ENCODE results near the gene ACTN2. TPM values are rescaled to one million over a fixed set of nuclear protein-coding genes. Genes with fewer than 3 reads are reported as not detected.
A peak's percentile ranks its signal among the peaks of the same experiment; 100 is the strongest.

The ACTN2 gene
- total and polyA plus RNA-seq, 4 donors = 0.81 to 6.6 (median 3.0) TPM

DNA sequence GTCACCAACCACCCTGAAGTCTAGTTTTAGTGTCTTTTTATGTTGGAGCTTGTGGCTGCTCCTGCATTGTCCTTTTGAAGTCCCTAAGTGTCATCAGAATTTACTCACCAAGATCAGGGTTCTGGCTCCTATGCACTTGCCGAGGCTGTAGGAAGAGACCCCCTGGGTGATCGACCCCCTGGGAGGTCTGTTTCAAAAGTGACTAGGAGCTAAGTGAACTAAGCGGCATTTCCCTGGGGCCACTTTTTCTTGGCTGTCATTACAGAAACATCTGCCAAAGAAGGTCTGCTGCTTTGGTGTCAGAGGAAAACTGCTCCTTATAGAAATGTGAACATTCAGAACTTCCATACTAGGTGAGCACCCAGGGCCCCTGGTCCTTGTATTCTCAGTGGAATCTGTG lies 39.4 kb downstream of the ACTN2 start:
- no peak overlapping the region for H3K4me3 ChIP-seq
- H3K9ac ChIP-seq (ENCODE audit: insufficient read depth in 1 of 2, low read length in 2 of 2) = no peak overlapping the region
- peaks cover 0 to 3% (median 0%) of the 10 kb centered on the region in 5 donors for H3K4me1 ChIP-seq (ENCODE audit: control insufficient read depth in 5 of 5, insufficient read depth in 5 of 5, low read length in 5 of 5)
- no peaks in the 10 kb centered on the region for H3K27me3 ChIP-seq (ENCODE audit: control insufficient read depth in 3 of 3, insufficient read depth in 3 of 3, low read length in 2 of 3)
- ATAC-seq (ENCODE audit: insufficient read depth, low FRiP score) (no peak), DNase-seq (peak; percentile 25 to 54 (median 38))
- TF ChIP-seq, protein P1, sequence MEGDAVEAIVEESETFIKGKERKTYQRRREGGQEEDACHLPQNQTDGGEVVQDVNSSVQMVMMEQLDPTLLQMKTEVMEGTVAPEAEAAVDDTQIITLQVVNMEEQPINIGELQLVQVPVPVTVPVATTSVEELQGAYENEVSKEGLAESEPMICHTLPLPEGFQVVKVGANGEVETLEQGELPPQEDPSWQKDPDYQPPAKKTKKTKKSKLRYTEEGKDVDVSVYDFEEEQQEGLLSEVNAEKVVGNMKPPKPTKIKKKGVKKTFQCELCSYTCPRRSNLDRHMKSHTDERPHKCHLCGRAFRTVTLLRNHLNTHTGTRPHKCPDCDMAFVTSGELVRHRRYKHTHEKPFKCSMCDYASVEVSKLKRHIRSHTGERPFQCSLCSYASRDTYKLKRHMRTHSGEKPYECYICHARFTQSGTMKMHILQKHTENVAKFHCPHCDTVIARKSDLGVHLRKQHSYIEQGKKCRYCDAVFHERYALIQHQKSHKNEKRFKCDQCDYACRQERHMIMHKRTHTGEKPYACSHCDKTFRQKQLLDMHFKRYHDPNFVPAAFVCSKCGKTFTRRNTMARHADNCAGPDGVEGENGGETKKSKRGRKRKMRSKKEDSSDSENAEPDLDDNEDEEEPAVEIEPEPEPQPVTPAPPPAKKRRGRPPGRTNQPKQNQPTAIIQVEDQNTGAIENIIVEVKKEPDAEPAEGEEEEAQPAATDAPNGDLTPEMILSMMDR (IDR thresholded peaks at IDR 0.05; ENCODE audit: control extremely low read depth, extremely low read depth) = no peak
- no peak overlapping the region for H3K27ac ChIP-seq (ENCODE audit: low read depth in 1 of 2, low read length in 1 of 2)
- WGBS, 2 donors = 60 to 70% methylated on average over 3 of the region's 3 CpGs
- peaks cover 0 to 7% (median 0%) of the 10 kb centered on the region in 4 donors for H3K36me3 ChIP-seq (ENCODE audit: control insufficient read depth in 4 of 4, insufficient read depth in 4 of 4, low read length in 4 of 4)
- H3K9me3 ChIP-seq (ENCODE audit: control insufficient read depth in 4 of 4, insufficient read depth in 3 of 4, low read length in 3 of 4) = peaks cover 0 to 4% (median 0%) of the 10 kb centered on the region in 4 donors

DNA sequence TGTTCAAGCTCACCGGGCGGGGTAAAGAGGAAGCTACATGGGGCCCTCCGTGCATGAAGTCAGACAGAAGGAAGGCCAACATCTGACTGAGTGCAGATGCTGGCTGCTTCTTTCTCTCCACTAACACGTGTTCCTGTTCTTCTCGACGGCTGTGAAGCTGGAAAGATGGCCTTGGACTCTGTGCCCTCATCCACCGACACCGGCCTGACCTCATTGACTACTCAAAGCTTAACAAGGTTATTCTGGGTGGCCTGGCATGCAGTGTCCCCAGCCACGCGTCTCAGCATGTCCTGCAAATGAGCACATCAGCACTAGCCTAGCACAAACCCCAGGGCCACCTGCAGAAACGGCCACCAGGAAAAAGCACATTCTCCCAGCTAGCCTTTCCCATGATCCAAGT lies 41.2 kb downstream of the ACTN2 start:
- no peak for DNase-seq
- Histone ChIP-seq H3K36me3 (ENCODE audit: control insufficient read depth in 4 of 4, insufficient read depth in 4 of 4, low read length in 4 of 4) (peaks cover 0 to 9% (median 0%) of the 10 kb centered on the region in 4 donors), H3K4me1 (ENCODE audit: control insufficient read depth in 5 of 5, insufficient read depth in 5 of 5, low read length in 5 of 5) (peaks cover 0 to 3% (median 0%) of the 10 kb centered on the region in 5 donors), H3K27ac (ENCODE audit: low read depth in 1 of 2, low read length in 1 of 2) (no peak overlapping the region), H3K9me3 (ENCODE audit: control insufficient read depth in 4 of 4, insufficient read depth in 3 of 4, low read length in 3 of 4) (peaks cover 0 to 4% (median 0%) of the 10 kb centered on the region in 4 donors), H3K27me3 (ENCODE audit: control insufficient read depth in 3 of 3, insufficient read depth in 3 of 3, low read length in 2 of 3) (no peaks in the 10 kb centered on the region), H3K9ac (ENCODE audit: insufficient read depth in 1 of 2, low read length in 2 of 2) (no peak overlapping the region), H3K4me3 (no peak overlapping the region)
- no peak for ATAC-seq (ENCODE audit: insufficient read depth, low FRiP score)
- TF ChIP-seq, protein P1 (IDR thresholded peaks at IDR 0.05; ENCODE audit: control extremely low read depth, extremely low read depth) = no peak
- 79 to 83% methylated on average over 11 of the region's 11 CpGs for WGBS, 2 donors

DNA sequence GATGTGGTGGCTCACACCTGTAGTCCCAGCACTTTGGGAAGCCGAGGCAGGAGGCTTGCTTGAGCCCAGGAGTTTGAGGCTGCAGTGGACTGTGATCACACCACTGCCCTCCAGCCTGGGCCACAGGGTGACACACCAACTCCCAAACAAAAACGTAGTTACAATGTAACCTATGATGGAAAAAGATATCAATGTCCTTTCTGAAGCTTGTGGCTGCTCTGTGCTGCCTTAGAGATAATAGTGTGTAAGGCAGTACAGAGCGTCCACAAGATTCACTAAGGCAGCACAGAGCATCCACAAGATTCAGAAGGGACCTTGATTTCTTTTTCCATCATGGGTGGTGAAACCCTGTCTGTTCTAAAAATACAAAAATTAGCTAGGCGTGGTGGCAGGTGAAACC lies 42.5 kb downstream of the ACTN2 start:
- H3K27ac ChIP-seq (ENCODE audit: low read depth in 1 of 2, low read length in 1 of 2) = peak overlapping the region in 1 of 2 donors; percentile 17
- H3K4me1 ChIP-seq (ENCODE audit: control insufficient read depth in 5 of 5, insufficient read depth in 5 of 5, low read length in 5 of 5) = peaks cover 0 to 3% (median 0%) of the 10 kb centered on the region in 5 donors
- ATAC-seq (ENCODE audit: insufficient read depth, low FRiP score) (no peak), DNase-seq (no peak)
- WGBS, 2 donors = 86 to 89% methylated on average over 4 of the region's 4 CpGs
- peaks cover 0 to 4% (median 0%) of the 10 kb centered on the region in 4 donors for H3K9me3 ChIP-seq (ENCODE audit: control insufficient read depth in 4 of 4, insufficient read depth in 3 of 4, low read length in 3 of 4)
- H3K27me3 ChIP-seq (ENCODE audit: control insufficient read depth in 3 of 3, insufficient read depth in 3 of 3, low read length in 2 of 3) = no peaks in the 10 kb centered on the region
- H3K9ac ChIP-seq (ENCODE audit: insufficient read depth in 1 of 2, low read length in 2 of 2) = no peak overlapping the region
- H3K36me3 ChIP-seq (ENCODE audit: control insufficient read depth in 4 of 4, insufficient read depth in 4 of 4, low read length in 4 of 4) = peaks cover 0 to 13% (median 0%) of the 10 kb centered on the region in 4 donors
- no peak overlapping the region for H3K4me3 ChIP-seq
- TF ChIP-seq, protein P1 (IDR thresholded peaks at IDR 0.05; ENCODE audit: control extremely low read depth, extremely low read depth) = no peak

DNA sequence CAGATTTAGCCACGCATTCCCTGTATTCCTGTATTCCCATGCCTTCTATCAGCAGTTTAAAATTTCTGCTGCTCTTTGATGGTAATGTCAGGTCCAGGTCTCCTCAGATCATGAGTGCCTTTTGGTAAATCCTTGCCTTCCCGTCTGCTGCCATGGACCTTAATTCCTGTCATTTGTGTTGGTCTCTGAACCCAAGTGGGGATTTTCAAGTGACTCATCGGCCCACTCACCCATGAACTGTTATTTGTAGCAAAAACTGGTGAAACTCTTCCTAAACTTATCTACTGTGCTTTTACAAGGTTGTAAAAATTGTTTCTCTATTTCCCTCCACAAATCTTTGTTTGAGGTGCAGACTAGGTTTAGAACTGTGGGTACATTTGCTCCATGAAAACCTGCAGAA lies 47.4 kb downstream of the ACTN2 start:
- TF ChIP-seq, protein P1 (IDR thresholded peaks at IDR 0.05; ENCODE audit: control extremely low read depth, extremely low read depth) = no peak
- DNase-seq = no peak
- Histone ChIP-seq H3K27me3 (ENCODE audit: control insufficient read depth in 3 of 3, insufficient read depth in 3 of 3, low read length in 2 of 3) (no peaks in the 10 kb centered on the region), H3K36me3 (ENCODE audit: control insufficient read depth in 4 of 4, insufficient read depth in 4 of 4, low read length in 4 of 4) (peaks cover 0 to 22% (median 0%) of the 10 kb centered on the region in 4 donors), H3K9me3 (ENCODE audit: control insufficient read depth in 4 of 4, insufficient read depth in 3 of 4, low read length in 3 of 4) (peaks cover 0 to 3% (median 0%) of the 10 kb centered on the region in 4 donors), H3K27ac (ENCODE audit: low read depth in 1 of 2, low read length in 1 of 2) (no peak overlapping the region), H3K4me3 (no peak overlapping the region), H3K9ac (ENCODE audit: insufficient read depth in 1 of 2, low read length in 2 of 2) (no peak overlapping the region), H3K4me1 (ENCODE audit: control insufficient read depth in 5 of 5, insufficient read depth in 5 of 5, low read length in 5 of 5) (no peaks in the 10 kb centered on the region)
- 87 to 90% methylated on average over 3 of the region's 3 CpGs for WGBS, 2 donors
- no peak for ATAC-seq (ENCODE audit: insufficient read depth, low FRiP score)
